ENCODE data around the gene ITGB2.

Gene ITGB2

DNA sequence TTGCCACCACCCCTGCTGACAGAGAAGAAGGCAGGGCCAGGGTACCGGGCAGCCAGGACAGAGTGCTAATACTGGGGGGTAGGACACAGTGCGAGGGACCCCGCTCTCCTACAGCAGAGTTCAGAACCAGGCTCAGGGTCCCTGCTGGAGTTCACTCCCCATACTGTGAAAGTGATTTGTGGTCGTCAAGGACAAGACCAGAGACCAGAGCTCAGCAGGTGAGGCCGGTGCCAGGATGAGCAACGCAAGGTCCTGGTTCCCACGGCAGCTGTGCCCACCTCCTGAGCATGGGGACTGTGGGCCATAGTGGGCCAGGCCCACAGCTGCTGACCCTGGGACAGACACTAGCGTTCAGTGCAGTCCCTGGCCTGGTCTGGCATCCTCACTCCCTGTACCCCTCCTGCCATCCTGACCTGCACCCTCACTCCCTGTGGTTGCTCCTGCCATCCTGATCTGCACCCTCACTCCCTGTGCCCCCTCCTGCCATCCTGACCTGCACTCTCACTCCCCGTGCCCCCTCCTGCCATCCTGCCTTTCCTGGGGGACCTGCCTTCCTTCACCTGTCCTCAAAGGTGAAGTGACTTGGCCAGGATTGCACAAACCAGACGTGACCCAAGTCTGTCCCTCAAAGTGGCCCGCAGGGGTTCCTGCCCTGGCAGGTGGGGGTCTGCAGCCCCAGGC lies 33.4 kb downstream of the ITGB2 start:
- Histone ChIP-seq H3K36me3 (ENCODE audit: insufficient read depth, low read length) (no peaks in the 10 kb centered on the region; the same call in 1 of the 2 replicates), H3K4me1 (ENCODE audit: insufficient read depth, low read length, poor library complexity, severe bottlenecking) (peaks cover 1% of the 10 kb centered on the region), H3F3A (ENCODE audit: low read depth) (no peaks in the 10 kb centered on the region), H3K79me2 (ENCODE audit: insufficient read depth, low read length) (no peaks in the 10 kb centered on the region), H3K9me2 (replicated peaks; ENCODE audit: low read depth, low read length) (no peaks in the 10 kb centered on the region), H3K4me2 (ENCODE audit: low read depth, low read length, poor library complexity, severe bottlenecking) (no peak overlapping the region), H3K9ac (ENCODE audit: low read depth, low read length, poor library complexity, severe bottlenecking) (no peak overlapping the region), H3K9me3 (ENCODE audit: insufficient read depth, low read depth, low read length) (no peaks in the 10 kb centered on the region), H3K27me3 (ENCODE audit: insufficient read depth, low read length, poor library complexity, severe bottlenecking) (no peaks in the 10 kb centered on the region), H4K20me1 (ENCODE audit: insufficient read depth, low read length, poor library complexity, severe bottlenecking) (no peaks in the 10 kb centered on the region), H2AFZ (ENCODE audit: low read length) (no peak overlapping the region), H3K4me3 (ENCODE audit: low read length, poor library complexity, severe bottlenecking) (no peak overlapping the region)
- TF ChIP-seq EZH2phosphoT487 (IDR thresholded peaks at IDR 0.05; ENCODE audit: borderline replicate concordance), result no peak
- TF ChIP-seq, protein P1, sequence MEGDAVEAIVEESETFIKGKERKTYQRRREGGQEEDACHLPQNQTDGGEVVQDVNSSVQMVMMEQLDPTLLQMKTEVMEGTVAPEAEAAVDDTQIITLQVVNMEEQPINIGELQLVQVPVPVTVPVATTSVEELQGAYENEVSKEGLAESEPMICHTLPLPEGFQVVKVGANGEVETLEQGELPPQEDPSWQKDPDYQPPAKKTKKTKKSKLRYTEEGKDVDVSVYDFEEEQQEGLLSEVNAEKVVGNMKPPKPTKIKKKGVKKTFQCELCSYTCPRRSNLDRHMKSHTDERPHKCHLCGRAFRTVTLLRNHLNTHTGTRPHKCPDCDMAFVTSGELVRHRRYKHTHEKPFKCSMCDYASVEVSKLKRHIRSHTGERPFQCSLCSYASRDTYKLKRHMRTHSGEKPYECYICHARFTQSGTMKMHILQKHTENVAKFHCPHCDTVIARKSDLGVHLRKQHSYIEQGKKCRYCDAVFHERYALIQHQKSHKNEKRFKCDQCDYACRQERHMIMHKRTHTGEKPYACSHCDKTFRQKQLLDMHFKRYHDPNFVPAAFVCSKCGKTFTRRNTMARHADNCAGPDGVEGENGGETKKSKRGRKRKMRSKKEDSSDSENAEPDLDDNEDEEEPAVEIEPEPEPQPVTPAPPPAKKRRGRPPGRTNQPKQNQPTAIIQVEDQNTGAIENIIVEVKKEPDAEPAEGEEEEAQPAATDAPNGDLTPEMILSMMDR (conservative IDR thresholded peaks at IDR 0.05; ENCODE audit: low read length), result no peak

DNA sequence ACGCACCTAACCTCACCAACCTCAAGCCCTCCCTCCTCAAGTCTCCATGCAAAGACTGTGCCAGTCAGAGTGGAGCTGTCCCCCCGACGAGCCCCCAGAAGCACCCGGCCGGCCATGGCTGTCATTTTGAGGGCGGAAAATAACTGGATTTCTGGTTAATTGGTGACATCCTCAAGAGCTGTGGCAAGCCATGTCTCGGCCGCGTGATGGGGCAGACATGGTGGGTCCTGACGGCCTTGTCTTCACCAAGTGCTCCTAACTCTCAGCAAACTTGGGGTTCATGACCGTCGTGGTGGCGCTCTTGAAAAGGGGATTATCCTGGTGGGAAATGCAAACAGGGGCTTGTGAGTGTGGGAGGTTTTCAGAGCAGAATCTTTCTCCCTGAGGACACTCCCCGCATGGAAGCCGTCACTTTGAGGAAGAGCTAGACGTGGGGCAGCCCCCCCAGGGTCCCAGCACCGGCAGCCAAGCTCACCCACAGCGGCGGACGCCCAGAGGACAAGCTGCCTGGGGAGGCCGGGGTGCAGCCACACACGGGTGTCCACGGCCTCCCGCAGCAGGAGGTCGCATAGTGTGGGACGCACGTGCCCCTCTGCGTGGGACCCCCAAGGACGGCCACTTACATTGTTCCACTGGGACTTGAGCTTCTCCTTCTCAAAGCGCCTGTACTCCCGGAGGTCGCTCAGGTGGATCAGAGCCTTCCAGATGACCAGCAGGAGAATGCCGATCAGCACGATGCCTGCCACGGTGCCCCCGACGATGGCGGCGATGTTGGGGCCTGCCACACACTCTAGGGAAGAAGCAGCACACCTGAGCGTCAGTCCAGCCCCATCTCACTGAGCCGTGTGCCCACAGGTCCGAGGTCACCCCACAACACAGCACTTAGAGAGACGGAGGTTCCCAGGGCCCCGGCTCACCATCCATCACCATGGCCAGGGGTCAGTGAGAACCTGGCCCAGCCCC lies 34.3 kb downstream of the ITGB2 start:
- Histone ChIP-seq H3K4me3 (ENCODE audit: low read length, poor library complexity, severe bottlenecking) (no peak overlapping the region), H3K9me2 (replicated peaks; ENCODE audit: low read depth, low read length) (no peaks in the 10 kb centered on the region), H3K36me3 (ENCODE audit: insufficient read depth, low read length) (no peaks in the 10 kb centered on the region; the same call in 1 of the 2 replicates), H3K4me1 (ENCODE audit: insufficient read depth, low read length, poor library complexity, severe bottlenecking) (peaks cover 10% of the 10 kb centered on the region), H3K79me2 (ENCODE audit: insufficient read depth, low read length) (no peaks in the 10 kb centered on the region), H3K4me2 (ENCODE audit: low read depth, low read length, poor library complexity, severe bottlenecking) (no peak overlapping the region), H2AFZ (ENCODE audit: low read length) (no peak overlapping the region), H3K27me3 (ENCODE audit: insufficient read depth, low read length, poor library complexity, severe bottlenecking) (no peaks in the 10 kb centered on the region), H4K20me1 (ENCODE audit: insufficient read depth, low read length, poor library complexity, severe bottlenecking) (no peaks in the 10 kb centered on the region), H3K9me3 (ENCODE audit: insufficient read depth, low read depth, low read length) (no peaks in the 10 kb centered on the region), H3F3A (ENCODE audit: low read depth) (no peaks in the 10 kb centered on the region), H3K9ac (ENCODE audit: low read depth, low read length, poor library complexity, severe bottlenecking) (no peak overlapping the region)
- TF ChIP-seq EZH2phosphoT487 (IDR thresholded peaks at IDR 0.05; ENCODE audit: borderline replicate concordance), result no peak
- TF ChIP-seq, protein P1 (conservative IDR thresholded peaks at IDR 0.05; ENCODE audit: low read length), result no peak

DNA sequence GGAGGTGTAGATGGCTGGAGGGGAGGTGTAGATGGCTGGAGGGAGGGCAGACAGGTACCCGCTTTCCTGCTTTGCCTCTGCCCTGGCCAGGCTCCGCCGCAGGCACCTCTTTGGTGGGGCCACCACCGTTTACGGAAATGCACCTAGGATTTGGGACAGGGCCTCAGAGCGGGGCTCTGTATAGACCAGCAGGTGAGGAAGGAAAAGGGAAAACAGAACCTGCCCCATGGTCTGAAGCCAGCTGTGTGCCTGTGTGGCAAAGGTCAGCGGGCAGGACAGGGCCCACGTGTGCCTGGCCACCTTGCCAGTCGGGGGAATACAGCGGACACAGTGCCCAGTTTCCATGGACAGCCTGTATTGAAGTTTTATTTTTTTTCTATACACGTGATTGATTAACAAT lies 35.1 kb downstream of the ITGB2 start:
- Histone ChIP-seq H3K9ac (ENCODE audit: low read depth, low read length, poor library complexity, severe bottlenecking) (no peak overlapping the region), H3K4me2 (ENCODE audit: low read depth, low read length, poor library complexity, severe bottlenecking) (no peak overlapping the region), H4K20me1 (ENCODE audit: insufficient read depth, low read length, poor library complexity, severe bottlenecking) (no peaks in the 10 kb centered on the region), H3K36me3 (ENCODE audit: insufficient read depth, low read length) (no peaks in the 10 kb centered on the region; the same call in 1 of the 2 replicates), H3K4me1 (ENCODE audit: insufficient read depth, low read length, poor library complexity, severe bottlenecking) (peaks cover 18% of the 10 kb centered on the region), H3K9me3 (ENCODE audit: insufficient read depth, low read depth, low read length) (no peaks in the 10 kb centered on the region), H3K4me3 (ENCODE audit: low read length, poor library complexity, severe bottlenecking) (no peak overlapping the region), H2AFZ (ENCODE audit: low read length) (no peak overlapping the region), H3F3A (ENCODE audit: low read depth) (no peaks in the 10 kb centered on the region), H3K27me3 (ENCODE audit: insufficient read depth, low read length, poor library complexity, severe bottlenecking) (no peaks in the 10 kb centered on the region), H3K79me2 (ENCODE audit: insufficient read depth, low read length) (no peaks in the 10 kb centered on the region), H3K9me2 (replicated peaks; ENCODE audit: low read depth, low read length) (no peaks in the 10 kb centered on the region)
- no peak for TF ChIP-seq EZH2phosphoT487 (IDR thresholded peaks at IDR 0.05; ENCODE audit: borderline replicate concordance)
- TF ChIP-seq, protein P1 (conservative IDR thresholded peaks at IDR 0.05; ENCODE audit: low read length), result no peak

Measured in Loucy (cell line).